Prostate gland (tissue), 2 donors: ENCODE data around the gene NMUR1. TPM values are rescaled to one million over a fixed set of nuclear protein-coding genes. Genes with fewer than 3 reads are reported as not detected.

Experiments used
- DNase-seq: peaks from one replicate; pipeline ENCODE4 v3.0.0-alpha.2; 2019; ENCODE audit warnings: low spot score
- H3K27ac ChIP-seq, 2 donors: fragments of 200-600 bp; sonication (generic); 2 replicates each; pipeline ENCODE4 v1.5.1; 2017 to 2019
- H3K27me3 ChIP-seq: fragments of 200-600 bp; sonication (generic); replicated peaks from 2 replicates; pipeline ENCODE4 v1.5.1; 2019; ENCODE audit not compliant: insufficient read depth
- H3K36me3 ChIP-seq, 2 donors: fragments of 200-600 bp; sonication (generic); 1 replicate in 1 of 2; 2 replicates in 1 of 2; pipeline versions ENCODE4 v1.5.1 to v1.8.1; 2017 to 2019
- H3K4me1 ChIP-seq: fragments of 200-600 bp; sonication (generic); replicated peaks from 2 replicates; pipeline ENCODE4 v1.5.1; 2019
- H3K4me3 ChIP-seq, 2 donors: fragments of 200-600 bp; sonication (generic); 2 replicates each; pipeline ENCODE4 v1.5.1; 2017 to 2019
- H3K9me3 ChIP-seq: fragments of 200-600 bp; sonication (generic); 2 replicates; pipeline ENCODE4 v1.5.1; 2017
- CTCF ChIP-seq, 4 experiments: fragments of 200-600 bp in 2 of 4; fragments of 450-650 bp in 2 of 4; sonication (generic) in 2 of 4; IDR thresholded peaks; 1 replicate in 3 of 4; 2 replicates in 1 of 4; pipeline ENCODE4 v1.5.1; 2016 to 2019; ENCODE audit warnings: antibody characterized with exemption in 4 of 4, mild to moderate bottlenecking in 2 of 4, moderate library complexity in 2 of 4
- POLR2A ChIP-seq: fragments of 450-650 bp; IDR thresholded peaks from one replicate; pipeline ENCODE4 v1.6.1; 2016; ENCODE audit warnings: antibody characterized with exemption, mild to moderate bottlenecking
- POLR2AphosphoS5 ChIP-seq: sonication (generic); formaldehyde crosslinking; IDR thresholded peaks from one replicate; pipeline ENCODE4 v1.6.1; 2017; ENCODE audit warnings: antibody characterized with exemption
- WGBS: methylation state at CpG from one replicate; pipeline ENCODE4 v1.1.5; 2018; 5-methylcytosine and 5-hydroxymethylcytosine counted together
- intact Hi-C: fragments of 100-400 bp; cut with DNase I; formaldehyde crosslinking; loops from one replicate; pipeline ENCODE4 v1.14.2; 2022
- total RNA-seq, 2 donors: library from RNA; depleted of rRNA; stranded (reverse); fragments of >200 nt; gene quantifications; one replicate each; pipeline ENCODE4 v1.1.0, GENCODE V29; 2016

Gene NMUR1
- total RNA-seq, 2 donors from 2014 or later: 1.1 to 4.3 TPM

- Histone ChIP-seq H3K9me3 (no peaks in the 10 kb centered on the region), H3K27ac (no peak overlapping the region), H3K4me3 (no peak overlapping the region), H3K27me3 (no peaks in the 10 kb centered on the region), H3K4me1 (no peaks in the 10 kb centered on the region), H3K36me3 (no peaks in the 10 kb centered on the region)
- DNase-seq: no peak
- TF ChIP-seq POLR2A: no peak
- no peak for TF ChIP-seq CTCF (IDR thresholded peaks at IDR 0.05)
- TF ChIP-seq POLR2AphosphoS5: no peak
- 84% methylated on average over 13 of the region's 13 CpGs for WGBS
- intact Hi-C loops: no loop called here
Observed at GRCh38 chr2:231546014-231546715, 15.9 kb upstream of the NMUR1 start.

GRCh38 chr2:231545105-231545902, 15.1 kb upstream of the NMUR1 start:
- Histone ChIP-seq H3K4me1 (no peaks in the 10 kb centered on the region), H3K36me3 (no peaks in the 10 kb centered on the region), H3K27me3 (no peaks in the 10 kb centered on the region), H3K4me3 (no peak overlapping the region), H3K27ac (no peak overlapping the region), H3K9me3 (no peaks in the 10 kb centered on the region)
- no peak for DNase-seq
- intact Hi-C loops: no loop called here
- WGBS: 62% methylated on average over 14 of the region's 14 CpGs
- TF ChIP-seq CTCF (IDR thresholded peaks at IDR 0.05) (no peak), POLR2AphosphoS5 (no peak), POLR2A (no peak)

GRCh38 chr2:231542136-231542535, 11.9 kb upstream of the NMUR1 start:
- no peak overlapping the region for H3K4me3 ChIP-seq
- H3K27ac ChIP-seq: no peak overlapping the region
- no peaks in the 10 kb centered on the region for H3K36me3 ChIP-seq
- H3K9me3 ChIP-seq: no peaks in the 10 kb centered on the region
- TF ChIP-seq POLR2A (no peak), POLR2AphosphoS5 (no peak), CTCF (IDR thresholded peaks at IDR 0.05) (no peak)
- DNase-seq: no peak
- intact Hi-C loops: no loop called here
- WGBS: 76% methylated on average over 3 of the region's 3 CpGs
- H3K27me3 ChIP-seq: no peaks in the 10 kb centered on the region
- H3K4me1 ChIP-seq: no peaks in the 10 kb centered on the region

- no peaks in the 10 kb centered on the region for H3K9me3 ChIP-seq
- DNase-seq: no peak
- no peak overlapping the region for H3K4me3 ChIP-seq
- no peaks in the 10 kb centered on the region for H3K27me3 ChIP-seq
- intact Hi-C loops: no loop called here
- no peak for TF ChIP-seq POLR2A
- TF ChIP-seq CTCF (IDR thresholded peaks at IDR 0.05): no peak
- no peak for TF ChIP-seq POLR2AphosphoS5
- no peaks in the 10 kb centered on the region for H3K36me3 ChIP-seq
- 48% methylated on average over 11 of the region's 11 CpGs for WGBS
- no peak overlapping the region for H3K27ac ChIP-seq
- no peaks in the 10 kb centered on the region for H3K4me1 ChIP-seq
Observed at GRCh38 chr2:231541645-231542044, 11.4 kb upstream of the NMUR1 start.
